Measurements from ENCODE around the gene RPP25L. TPM values are rescaled to one million over a fixed set of nuclear protein-coding genes. Genes with fewer than 3 reads are reported as not detected.

The RPP25L gene
- total RNA-seq, 1 experiment from 2014 or later: 51.1 TPM

DNA sequence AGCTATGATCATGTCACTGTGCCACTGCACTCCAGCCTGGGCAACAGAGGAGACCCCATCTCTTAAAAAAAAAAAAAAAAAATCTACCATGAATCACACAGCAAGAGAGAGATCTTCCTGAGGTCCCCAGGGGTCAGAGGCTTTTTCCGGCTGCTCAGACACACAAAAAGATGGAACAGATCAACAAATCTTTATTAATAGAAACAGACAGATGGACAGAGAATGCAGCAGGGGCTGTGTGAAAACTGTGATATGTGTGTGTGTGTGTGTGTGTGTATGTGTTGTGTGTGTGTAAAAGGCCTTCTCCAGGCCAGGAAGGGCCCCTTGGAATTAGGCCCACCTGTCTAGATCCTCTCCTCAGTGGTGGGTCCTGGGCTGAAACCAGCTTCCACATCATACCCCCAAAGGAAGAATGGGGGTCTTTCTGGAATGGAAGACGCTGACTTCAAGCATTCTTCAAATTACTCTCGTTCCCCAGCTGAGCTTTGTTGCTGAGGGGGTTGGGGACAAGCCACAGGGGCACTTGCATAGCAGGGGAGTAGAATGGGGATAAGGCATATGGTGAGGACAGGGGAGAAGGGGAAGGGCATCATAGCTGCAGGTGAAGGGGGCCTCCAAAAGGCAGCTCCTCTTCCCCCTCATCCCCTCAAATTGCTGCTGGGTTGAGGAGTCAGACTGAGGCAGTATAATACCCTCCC is 22.8 kb upstream of the RPP25L start:
- RAD21 ChIA-PET (ENCODE audit: low non-redundant PET in 1 of 2, low total read pairs in 2 of 2, uncharacterized antibody in 2 of 2, unreplicated experiment in 2 of 2): interaction anchor here in 1 of 2 experiments (0.6 to 0.7 kb wide), 2 partner anchors 23 to 31 kb away, joined by 3 to 4 read pairs; no protein-coding TSS in a partner anchor
- intact Hi-C loops (cut with micrococcal nuclease): loop anchor here (1.0 kb wide), 2 partner anchors 22 to 86 kb away; partner anchors contain the start of gene RPP25L

More for the DNA sequence above, 22.8 kb upstream of the RPP25L start:
- ATAC-seq (no peak), DNase-seq (ENCODE audit: low read depth, low spot score) (no peak)
- Histone ChIP-seq H3K27me3 (ENCODE audit: insufficient read depth, low read length) (no peaks in the 10 kb centered on the region), H3K9ac (ENCODE audit: low read length) (no peak overlapping the region), H3K79me2 (ENCODE audit: insufficient read depth, low read length) (peaks cover 27% of the 10 kb centered on the region), H3K9me3 (ENCODE audit: control insufficient read depth in 1 of 2, insufficient read depth in 1 of 2, low read depth in 1 of 2, low read length in 2 of 2) (no peaks in the 10 kb centered on the region), H3K4me2 (ENCODE audit: low read length) (no peak overlapping the region), H3K9me2 (ENCODE audit: insufficient read depth) (no peaks in the 10 kb centered on the region), H3K36me3 (ENCODE audit: control insufficient read depth in 1 of 2, insufficient read depth in 2 of 2, low read length in 2 of 2) (peaks cover 0 to 12% of the 10 kb centered on the region in 2 experiments; a peak in 2 of 4 replicates), H2AFZ (ENCODE audit: low read depth, low read length, poor library complexity, severe bottlenecking) (no peak overlapping the region), H3K27ac (ENCODE audit: low read depth, low read length) (no peak overlapping the region), H3K4me3 (replicated peaks in 1 of 2; ENCODE audit: low read depth in 1 of 2, low read length in 2 of 2) (no peak overlapping the region), H3K4me1 (ENCODE audit: control insufficient read depth in 1 of 2, insufficient read depth in 2 of 2, low read length in 2 of 2) (peaks cover 10 to 41% of the 10 kb centered on the region in 2 experiments; a peak in 3 of 4 replicates), H4K20me1 (ENCODE audit: insufficient read depth) (no peaks in the 10 kb centered on the region)
- ChIA-PET POLR2A (interaction anchor here (1.6 kb wide), 1 partner anchor 15 kb away, joined by 7 read pairs; the partner anchor contains the start of gene DCTN3), CTCF (interaction anchor here (1.0 to 2.5 kb wide), 13 partner anchors 10 to 231 kb away, joined by 3 to 21 read pairs (median 6); partner anchors contain the start of genes DCTN3, GALT and RPP25L)
- no peak for TF ChIP-seq CBX3 (IDR thresholded peaks at IDR 0.05; ENCODE audit: low read depth)
- TF ChIP-seq TCF7L2 (IDR thresholded peaks at IDR 0.05; ENCODE audit: borderline replicate concordance, extremely low read depth, insufficient read depth, insufficient read length): no peak
- TF ChIP-seq SIN3A (IDR thresholded peaks at IDR 0.05; ENCODE audit: low read depth): no peak
- TF ChIP-seq, protein P1, sequence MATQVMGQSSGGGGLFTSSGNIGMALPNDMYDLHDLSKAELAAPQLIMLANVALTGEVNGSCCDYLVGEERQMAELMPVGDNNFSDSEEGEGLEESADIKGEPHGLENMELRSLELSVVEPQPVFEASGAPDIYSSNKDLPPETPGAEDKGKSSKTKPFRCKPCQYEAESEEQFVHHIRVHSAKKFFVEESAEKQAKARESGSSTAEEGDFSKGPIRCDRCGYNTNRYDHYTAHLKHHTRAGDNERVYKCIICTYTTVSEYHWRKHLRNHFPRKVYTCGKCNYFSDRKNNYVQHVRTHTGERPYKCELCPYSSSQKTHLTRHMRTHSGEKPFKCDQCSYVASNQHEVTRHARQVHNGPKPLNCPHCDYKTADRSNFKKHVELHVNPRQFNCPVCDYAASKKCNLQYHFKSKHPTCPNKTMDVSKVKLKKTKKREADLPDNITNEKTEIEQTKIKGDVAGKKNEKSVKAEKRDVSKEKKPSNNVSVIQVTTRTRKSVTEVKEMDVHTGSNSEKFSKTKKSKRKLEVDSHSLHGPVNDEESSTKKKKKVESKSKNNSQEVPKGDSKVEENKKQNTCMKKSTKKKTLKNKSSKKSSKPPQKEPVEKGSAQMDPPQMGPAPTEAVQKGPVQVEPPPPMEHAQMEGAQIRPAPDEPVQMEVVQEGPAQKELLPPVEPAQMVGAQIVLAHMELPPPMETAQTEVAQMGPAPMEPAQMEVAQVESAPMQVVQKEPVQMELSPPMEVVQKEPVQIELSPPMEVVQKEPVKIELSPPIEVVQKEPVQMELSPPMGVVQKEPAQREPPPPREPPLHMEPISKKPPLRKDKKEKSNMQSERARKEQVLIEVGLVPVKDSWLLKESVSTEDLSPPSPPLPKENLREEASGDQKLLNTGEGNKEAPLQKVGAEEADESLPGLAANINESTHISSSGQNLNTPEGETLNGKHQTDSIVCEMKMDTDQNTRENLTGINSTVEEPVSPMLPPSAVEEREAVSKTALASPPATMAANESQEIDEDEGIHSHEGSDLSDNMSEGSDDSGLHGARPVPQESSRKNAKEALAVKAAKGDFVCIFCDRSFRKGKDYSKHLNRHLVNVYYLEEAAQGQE (IDR thresholded peaks at IDR 0.05; ENCODE audit: low read depth): no peak
- no peak for TF ChIP-seq EZH2 (IDR thresholded peaks at IDR 0.05)
- no peak for TF ChIP-seq SP1 (IDR thresholded peaks at IDR 0.05; ENCODE audit: low read depth)
- no peak for TF ChIP-seq ELF1 (IDR thresholded peaks at IDR 0.05; ENCODE audit: borderline replicate concordance, low read depth)
- TF ChIP-seq, protein P2, sequence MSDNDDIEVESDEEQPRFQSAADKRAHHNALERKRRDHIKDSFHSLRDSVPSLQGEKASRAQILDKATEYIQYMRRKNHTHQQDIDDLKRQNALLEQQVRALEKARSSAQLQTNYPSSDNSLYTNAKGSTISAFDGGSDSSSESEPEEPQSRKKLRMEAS (IDR thresholded peaks at IDR 0.05): no peak
- no TSS peak for BruUV-seq (replicated peaks)

All from HCT116 (cell line).